GM21390 (cell line): Measurements from ENCODE around the gene AHCTF1.
"Not testable (repeated sequence)": the region's sequence is repeated elsewhere in the genome, so short reads cannot be mapped to it uniquely, and the experiment has no call there.

Experiments used
- ATAC-seq: cut with Tn5 transposase; IDR thresholded peaks from one replicate; pipeline ENCODE4 v1.9.1; 2021; ENCODE audit not compliant: unreplicated experiment

The AHCTF1 gene

DNA sequence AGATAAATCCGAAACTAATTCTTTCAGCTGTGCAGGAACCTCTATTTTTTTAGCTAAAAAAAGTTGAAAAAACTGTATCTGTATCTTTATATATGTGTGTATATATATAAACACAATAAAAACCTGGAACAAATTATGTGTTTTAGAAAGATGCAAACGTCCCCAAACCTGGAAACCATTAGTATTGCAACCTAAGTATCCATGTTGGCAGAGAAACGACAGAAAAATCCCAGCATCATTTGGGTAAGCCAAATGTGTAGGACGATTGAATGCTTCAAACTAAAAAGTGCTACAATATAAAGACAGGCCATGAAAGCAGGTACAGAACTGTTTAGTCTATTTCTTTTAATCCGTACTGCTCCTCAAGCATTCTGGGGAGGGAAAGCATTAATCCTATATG, 87.9 kb downstream of the AHCTF1 start:
- no peak for ATAC-seq

DNA sequence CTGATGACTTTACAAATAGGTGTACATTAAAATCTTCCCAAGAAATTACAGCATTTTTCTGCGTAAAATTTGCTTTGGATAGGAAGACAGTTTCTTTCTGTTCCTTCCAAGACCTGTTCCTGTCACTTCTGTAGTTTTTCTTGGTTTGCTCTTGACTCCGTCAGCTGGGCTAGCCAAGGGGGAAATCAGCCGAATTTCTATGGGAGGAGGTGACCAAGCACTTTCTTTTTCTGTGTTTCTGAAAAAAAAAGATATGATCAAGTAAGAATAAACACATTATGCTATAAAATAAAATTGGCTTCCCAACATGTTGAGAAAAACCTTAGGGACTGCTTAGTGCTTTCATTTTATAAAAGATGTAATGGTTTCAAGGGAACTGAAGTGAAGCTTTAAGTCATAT, 91.0 kb downstream of the AHCTF1 start:
- ATAC-seq, result not testable (repeated sequence)

DNA sequence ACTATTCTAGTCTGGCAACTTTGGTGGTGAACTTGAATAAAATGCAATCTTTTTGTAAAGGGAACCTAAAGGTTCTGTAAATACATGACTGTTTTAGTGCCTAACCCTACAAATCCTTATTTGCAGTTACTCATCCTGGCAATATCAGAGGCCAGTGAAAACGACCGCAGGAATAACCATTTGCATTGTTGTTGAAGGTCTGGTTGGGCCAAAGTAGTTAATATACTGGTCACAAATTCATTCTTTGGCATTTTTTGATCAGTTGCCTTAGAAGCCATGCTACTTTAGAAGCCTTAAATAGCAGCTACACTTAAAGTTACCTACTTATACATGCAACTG, 93.7 kb downstream of the AHCTF1 start:
- ATAC-seq, result no peak

DNA sequence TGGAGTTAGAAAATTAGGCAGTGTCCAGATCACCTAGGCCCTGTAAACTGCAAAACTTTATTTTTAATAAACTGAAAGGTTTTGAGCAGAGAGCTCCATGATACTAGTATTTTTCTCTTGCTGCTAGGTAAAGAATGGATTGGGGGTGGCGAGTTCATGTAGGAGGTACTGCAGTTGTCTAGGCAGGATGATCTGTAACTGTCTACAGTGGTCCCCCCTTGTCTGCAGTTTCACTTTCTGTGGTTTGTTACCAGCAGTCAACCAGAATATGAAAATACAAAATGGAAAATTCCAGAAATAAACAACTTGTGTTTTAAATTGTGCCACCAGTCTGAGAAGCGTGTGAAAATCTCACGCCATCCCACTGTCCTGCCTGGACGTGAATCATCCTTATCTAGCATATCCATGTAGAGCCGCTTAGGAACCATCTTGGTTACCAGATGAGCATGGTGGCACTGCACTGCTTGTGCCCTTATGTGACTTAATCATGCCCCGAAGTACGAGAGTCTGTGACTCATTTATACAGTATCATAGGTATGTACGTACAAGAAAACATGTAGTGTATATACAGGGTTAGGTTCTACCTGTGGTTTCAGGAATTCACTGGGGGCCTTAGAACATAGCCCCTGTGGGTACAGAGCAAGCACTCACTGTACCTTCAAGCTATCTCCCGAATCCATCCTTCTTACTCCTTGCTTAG, 94.2 kb downstream of the AHCTF1 start:
- no peak for ATAC-seq

DNA sequence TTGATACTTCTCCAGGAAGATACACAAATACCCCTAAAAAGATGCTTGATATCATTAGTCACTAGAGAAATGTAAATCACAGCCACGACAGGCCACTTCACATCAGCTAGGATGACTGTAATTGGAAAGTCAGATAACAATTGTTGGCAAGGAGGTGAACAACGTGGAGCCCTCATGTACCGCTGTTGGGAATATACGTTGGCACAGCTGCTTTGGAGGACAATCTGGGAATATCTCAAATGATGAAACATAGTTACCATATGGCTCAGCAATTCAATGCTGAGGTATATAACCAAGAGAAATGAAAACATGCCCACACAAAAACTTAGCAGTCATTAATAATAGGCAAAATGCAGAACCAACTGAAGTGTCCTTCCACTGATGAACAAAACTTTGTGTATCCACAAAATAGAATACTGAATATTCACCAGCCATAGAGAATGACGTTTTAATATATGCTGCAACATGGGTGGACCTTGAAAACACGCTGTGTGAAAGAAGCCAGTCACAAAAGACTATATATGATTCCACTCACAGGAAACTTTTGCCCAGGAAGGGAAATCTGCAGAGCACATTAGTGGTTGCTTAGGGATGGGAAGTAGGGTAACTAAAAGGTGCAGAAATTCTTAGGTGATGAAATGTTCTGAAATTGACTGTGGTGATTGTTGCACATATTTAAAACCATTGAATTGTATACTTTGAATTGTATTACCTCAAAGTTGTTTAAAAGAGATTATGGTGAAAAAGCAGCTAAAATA, 95.4 kb downstream of the AHCTF1 start:
- ATAC-seq, result no peak

DNA sequence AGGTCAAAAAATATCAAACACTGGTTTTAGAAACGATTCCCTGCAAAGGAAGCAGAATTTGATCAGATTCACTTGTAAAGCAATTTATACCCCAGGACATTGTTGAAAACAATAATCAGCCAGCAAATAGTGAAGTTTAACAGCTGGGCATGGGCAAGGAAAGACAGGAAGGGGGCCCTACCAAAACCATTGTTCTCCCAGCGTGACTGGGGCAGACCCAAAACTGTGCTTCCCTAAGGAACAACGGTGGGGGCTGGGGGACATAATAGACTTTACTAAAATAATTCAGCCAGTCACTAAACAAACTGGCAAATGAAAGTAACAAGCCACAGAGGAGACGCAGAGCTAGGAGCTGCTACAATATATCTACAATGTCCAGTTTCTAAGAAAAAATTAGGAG, 100.2 kb downstream of the AHCTF1 start:
- ATAC-seq, result no peak

DNA sequence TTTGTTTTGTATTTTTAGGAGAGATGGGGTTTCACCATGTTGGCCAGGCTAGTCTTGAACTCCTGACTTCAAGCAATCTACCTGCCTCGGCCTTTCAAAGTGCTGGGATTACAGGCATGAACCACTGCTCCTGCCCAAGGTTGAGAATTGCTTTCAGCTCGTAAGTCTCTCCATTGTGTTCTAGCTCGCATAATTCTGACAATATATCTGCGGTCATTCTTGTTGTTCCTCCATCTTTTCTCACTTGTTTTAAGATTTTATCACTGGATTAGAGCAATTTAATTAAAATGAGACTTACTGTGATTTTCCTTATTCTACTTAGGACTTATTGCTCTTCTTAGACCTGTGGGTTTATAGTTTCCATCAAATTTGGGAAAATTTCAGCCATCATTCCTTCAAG, 102.9 kb downstream of the AHCTF1 start:
- no peak for ATAC-seq

DNA sequence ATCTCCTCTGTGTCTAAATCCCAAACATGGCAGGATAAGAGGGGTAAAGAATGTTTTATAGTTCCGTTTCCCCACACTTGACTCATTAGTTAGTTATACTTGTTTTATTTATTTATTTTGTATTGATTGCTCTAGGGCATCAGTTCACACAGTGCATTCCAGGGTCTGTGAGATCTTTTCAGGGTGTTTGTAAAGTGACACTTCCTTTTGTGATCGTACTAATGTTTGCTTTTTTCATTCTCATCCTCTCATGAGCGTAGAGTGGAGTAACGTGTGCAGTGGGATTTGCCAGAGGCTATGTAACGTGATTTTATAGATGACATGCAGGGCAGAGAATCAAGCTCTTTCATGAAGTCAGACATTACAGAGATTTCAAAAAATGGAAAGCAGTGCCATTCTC, 104.4 kb downstream of the AHCTF1 start:
- no peak for ATAC-seq

DNA sequence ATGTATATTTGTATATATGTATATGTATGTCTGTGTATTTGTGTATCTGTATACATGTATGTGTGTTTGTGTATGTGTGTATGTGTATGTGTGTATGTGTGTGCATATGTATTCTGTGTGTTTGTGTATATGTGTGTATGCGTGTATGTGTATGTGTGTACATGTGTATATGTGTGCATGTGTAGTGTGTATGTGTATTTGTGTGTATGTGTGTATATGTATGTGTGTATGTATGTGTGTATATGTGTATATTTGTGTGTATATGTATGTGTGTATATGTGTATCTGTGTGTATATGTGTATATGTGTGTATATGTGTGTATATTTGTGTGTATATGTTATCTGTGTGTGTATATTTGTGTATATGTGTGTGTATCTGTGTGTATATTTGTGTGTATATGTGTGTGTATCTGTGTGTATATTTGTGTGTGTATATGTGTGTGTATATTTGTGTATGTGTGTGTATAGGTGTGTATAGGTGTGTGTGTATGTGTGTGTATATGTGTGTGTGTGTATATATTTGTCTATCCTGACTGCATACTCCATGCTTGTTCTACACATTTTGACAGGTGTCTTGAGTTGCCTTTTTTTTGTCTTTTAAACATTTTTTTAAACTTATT, 106.1 kb downstream of the AHCTF1 start:
- no peak for ATAC-seq

DNA sequence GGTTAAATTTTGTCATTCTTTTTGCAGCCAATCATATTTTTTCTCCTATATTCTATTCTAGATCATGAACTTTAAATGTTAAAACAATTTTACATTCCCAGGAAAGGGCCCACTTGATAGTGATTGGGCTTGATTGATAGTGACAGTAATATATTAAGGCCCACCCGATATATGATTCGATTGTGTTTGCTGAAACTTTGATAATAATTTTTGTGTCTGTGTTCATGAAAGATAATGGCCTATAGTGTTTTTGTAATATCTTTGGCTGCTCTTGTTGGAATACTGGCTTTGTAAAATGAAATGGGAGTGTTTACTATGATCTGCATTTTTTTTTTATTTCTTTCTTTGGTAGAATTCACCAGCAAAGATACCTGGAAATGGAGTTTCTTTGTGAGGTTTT, 107.2 kb downstream of the AHCTF1 start:
- no peak for ATAC-seq

DNA sequence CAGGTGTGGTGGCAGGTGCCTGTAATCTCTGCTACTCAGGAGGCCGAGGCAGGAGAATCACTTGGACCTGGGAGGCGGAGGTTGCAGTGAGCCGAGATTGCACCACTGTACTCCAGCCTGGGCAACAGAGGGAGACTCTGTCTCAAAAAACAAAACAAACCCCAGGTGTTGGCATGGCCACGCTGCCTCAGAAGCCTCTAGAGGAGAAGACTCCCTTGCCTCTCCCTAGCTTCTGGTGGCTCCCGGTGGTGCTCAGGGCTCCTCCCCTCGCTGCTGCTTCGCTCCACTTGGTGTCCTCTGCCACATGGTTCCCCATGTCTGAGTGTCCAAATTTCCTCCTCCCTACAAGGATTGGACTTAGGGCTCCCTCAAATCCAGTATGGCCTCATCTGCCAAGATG, 109.6 kb downstream of the AHCTF1 start:
- not testable (repeated sequence) for ATAC-seq

DNA sequence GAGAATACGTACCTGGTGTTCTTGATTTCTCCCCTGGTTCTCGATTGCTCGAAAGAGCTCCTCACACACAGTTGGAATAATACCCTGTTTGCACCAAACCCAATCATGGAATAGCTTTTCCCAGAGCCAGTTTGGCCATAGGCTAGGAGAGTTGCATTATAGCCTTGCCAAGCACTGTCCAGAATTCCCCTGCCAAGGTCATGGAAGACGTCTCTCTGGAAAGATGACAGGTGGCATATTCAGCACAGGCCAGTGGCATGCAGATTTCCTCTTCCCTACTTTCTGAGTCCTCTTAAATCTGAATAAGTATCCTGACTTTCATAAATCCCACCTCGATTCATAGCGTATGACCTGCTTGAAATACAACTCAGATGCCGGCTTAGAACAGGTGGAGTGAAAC, 111.1 kb downstream of the AHCTF1 start:
- ATAC-seq, result no peak

DNA sequence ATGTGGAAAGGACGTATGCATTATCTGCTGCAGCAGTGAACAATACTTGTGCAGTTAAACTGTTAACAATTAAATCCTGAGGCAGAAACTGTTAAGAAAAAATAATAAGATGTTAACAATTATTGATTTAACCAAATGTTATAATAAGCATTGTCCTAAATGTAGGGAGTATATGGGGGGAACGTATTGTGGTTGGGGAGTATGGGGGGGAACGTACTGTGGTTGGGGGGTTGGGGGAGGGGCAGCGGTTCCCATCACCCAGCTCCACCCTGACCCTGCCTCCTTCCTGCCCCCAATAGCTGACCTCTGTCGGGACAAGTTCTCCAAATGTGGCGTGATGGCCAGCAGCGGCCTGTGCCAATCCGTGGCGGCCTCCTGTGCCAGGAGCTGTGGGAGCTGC, 114.0 kb downstream of the AHCTF1 start:
- ATAC-seq, result not testable (repeated sequence)

DNA sequence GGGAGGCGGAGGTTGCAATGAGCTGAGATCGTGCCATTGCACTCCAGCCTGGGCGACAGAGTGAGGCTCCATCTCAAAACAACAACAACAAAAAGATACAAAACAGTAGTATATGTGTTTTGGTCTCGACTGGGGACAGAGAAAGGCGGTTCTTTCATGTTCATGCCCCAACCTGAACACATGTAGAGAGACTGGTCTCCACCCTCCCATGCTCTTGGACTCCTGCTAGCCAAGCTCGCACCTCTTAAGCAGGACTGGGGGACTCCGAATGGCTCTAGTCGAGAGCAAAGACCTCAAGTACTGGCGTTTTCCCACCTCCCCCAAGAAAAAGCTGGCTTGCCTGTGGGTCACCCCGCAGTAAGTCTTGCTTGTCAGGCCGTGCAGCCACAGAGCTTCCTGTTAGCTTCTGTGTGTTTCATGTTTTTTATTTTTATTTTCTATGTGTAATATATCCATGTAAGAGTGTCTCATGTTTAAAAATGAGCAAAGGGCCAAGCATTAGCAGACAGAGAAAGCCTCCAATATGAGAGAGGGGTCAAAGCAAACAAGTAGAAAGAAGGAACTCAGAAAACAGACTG, 116.0 kb downstream of the AHCTF1 start:
- peak; percentile 60 for ATAC-seq

DNA sequence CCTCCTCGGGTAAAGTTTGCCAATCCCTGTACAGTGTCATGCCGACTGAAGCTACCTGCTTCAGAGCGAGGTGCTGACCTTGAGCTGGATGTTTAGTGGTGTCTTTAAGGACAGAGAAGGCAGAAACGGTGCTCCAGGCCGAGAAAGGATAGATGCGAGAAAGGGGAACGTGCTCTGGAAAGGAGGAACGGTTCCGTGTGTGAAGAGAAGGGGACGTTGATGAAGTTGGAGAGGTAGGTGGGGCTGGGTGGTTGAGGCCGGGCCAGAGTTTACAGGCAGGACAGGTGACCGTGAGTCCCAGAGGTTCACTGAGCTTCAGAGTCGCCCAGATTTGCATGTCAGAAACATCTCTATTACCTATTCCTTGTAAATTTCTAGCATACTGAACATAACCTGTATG, 116.9 kb downstream of the AHCTF1 start:
- no peak for ATAC-seq

DNA sequence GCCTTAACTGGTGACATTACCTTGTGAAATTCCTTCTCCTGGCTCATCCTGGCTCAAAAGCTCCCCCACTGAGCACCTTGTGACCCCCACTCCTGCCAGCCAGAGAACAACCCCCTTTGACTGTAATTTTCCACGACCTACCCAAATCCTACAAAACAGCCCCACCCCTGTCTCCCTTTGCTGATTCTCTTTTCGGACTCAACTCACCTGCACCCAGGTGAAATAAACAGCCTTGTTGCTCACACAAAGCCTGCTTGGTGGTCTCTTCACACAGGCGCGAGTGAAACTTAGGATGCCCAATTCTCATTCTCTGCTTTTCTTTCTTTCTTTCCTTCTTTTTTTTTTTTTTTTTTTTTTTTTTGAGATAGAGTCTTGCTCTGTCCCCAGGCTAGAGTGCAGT, 118.4 kb downstream of the AHCTF1 start:
- not testable (repeated sequence) for ATAC-seq

DNA sequence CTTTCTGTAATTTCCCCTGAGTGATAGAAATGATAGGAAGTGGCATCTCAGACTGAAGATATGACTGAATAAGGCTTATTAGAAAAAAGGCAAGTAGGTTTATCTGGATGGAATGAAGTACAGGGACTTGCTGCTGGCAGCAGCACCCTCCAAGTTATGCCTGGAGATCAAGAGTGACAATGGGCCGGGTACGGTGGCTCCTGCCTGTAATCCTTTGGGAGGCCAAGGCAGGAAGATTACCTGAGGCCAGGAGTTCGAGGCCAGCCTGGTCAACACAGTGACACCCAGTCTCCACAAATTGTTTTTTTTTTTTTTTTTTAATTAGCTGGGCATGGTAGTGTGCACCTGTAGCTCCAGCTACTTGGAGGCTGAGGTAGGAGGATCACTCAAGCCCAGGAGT, 119.8 kb downstream of the AHCTF1 start:
- no peak for ATAC-seq

DNA sequence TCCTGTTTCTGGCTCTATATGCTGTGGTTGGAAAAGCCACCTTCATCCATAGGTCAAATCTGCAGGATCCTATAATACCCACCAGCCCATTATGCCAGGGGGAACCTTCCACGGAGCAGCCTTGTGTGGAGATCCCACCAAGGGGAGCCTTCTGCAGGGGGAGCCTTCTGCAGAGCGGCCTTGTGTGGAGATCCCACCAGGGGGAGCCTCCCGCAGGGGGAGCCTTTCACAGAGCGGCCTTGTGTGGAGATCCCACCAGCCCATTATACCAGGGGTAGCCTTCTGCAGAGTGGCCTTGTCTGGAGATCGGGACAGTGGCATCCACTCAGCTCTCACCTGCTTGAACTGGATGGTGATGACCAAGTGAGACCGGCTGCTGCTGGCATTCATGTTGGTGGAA, 122.3 kb downstream of the AHCTF1 start:
- no peak for ATAC-seq

DNA sequence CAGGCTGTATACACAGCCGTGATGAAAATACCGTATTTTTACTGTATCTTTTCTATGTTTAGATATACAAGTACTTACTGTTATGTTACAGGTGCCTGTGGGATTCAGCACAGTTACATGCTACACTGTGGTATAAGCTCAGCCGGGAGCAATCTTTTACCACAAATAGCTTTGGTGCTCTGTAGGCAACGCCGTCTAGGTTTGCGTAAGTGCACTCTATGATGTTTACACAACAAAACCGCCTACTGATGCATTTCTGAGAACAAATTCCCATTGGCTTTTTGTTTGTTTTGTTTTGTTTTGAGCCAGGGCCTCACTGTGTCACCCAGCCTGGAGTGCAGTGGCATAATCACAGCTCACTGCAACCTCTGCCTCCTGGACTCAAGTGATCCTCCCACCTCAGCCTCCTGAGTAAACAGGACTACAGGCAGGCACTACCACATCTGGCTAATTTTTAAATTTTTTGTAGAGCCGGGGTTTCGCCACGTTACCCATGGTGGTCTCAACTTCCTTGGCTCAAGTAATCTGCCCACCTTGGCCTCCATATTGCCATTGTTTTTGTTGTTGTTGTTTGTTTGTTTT, 126.5 kb downstream of the AHCTF1 start:
- no peak for ATAC-seq

DNA sequence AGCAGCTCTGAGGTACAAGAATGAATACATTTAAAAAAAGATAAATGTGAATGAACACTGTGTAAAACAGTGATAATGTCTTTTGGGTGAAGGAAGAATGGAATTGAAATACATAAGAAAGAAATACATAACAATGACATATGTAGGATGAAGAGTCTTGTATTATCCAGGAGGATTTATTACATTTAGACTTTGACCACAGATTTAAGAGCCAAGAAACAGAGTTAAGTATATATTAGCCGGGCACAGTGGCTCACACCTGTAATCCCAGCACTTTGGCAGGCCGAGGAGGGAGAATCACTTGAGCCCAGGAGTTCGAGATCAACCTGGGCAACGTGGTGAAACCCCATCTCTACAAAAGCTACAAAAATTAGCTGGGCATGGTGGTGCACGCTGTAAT, 127.9 kb downstream of the AHCTF1 start:
- ATAC-seq, result no peak

DNA sequence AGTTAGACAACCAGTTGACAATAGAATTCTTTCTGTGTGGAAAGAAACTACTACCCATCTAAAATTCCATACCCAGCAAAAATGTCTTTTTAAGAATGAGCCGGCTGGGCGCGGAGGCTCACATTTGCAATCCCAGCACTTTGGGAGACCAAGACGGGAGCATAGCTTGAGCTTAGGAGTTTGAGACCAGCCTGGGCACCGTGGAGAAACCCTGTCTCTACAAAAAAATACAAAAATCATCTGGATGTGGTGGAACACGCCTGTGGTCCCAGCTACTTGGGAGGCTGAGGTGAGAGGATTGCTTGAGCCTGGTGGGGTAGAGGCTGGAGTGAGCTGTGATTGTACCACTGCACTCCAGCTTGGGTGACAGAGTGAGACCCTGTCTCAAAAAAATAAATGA, 128.4 kb downstream of the AHCTF1 start:
- no peak for ATAC-seq
